Measurements from ENCODE around the gene HBP1.
"Not testable (repeated sequence)": the region's sequence is repeated elsewhere in the genome, so short reads cannot be mapped to it uniquely, and the experiment has no call there.

The HBP1 gene, protein sequence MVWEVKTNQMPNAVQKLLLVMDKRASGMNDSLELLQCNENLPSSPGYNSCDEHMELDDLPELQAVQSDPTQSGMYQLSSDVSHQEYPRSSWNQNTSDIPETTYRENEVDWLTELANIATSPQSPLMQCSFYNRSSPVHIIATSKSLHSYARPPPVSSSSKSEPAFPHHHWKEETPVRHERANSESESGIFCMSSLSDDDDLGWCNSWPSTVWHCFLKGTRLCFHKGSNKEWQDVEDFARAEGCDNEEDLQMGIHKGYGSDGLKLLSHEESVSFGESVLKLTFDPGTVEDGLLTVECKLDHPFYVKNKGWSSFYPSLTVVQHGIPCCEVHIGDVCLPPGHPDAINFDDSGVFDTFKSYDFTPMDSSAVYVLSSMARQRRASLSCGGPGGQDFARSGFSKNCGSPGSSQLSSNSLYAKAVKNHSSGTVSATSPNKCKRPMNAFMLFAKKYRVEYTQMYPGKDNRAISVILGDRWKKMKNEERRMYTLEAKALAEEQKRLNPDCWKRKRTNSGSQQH

GRCh38 chr7:107168233-107169119, at the start of gene HBP1:
TSS of gene HBP1 (plus strand) at chr7:107169003. CDS start at chr7:107179894, 10,891 bp downstream.
- FAIRE-seq (peak; percentile 99), DNase-seq (ENCODE audit: insufficient read length, low spot score) (peak; percentile 76)

GRCh38 chr7:107119376-107120105, 49.3 kb upstream of the HBP1 start:
- DNase-seq (ENCODE audit: insufficient read length, low spot score) (no peak), FAIRE-seq (no peak)

DNA sequence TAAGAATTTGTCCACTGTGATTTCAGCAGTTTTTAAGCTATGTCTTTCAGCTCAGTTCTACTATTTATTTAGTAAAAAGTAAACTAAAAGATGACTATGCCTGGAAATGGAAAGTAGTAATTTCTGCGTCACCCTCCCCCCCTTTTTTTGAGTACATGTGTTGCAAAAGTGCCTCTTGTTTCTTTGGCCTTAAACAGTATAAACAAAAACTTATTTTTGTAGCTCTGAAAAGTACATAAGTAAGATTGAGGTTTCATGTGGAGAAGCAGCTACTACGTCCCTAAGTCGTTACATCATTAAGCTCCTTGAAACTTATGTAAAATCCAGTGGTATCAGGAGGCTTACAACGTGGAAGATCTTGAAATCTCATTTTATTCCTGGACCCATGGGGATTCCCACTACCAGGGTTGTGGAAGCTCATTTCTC, 46.3 kb upstream of the HBP1 start:
- FAIRE-seq (no peak), DNase-seq (ENCODE audit: insufficient read length, low spot score) (no peak)

GRCh38 chr7:107123392-107123791, 45.4 kb upstream of the HBP1 start:
- no peak for DNase-seq (ENCODE audit: insufficient read length, low spot score)

DNA sequence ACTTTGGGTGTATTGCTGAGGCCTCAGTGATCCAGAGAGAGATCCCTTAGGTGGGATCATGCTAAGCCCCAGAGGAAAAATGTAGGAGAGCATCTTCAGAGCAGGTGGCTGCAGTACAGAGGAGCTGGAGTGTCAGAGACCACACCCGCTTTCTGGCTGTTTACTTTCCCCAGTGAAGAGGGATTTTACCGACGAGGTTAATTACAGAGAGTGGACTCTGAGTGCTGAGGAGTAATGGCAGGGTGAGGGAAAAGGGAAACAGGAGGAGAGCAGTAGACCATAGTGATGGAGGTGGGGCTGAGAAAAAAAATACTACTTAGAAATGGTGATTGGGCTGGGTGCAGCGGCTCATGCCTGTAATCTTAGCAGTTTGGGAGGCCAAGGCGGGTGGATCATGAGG, 43.3 kb upstream of the HBP1 start:
- FAIRE-seq (peak; percentile 11), DNase-seq (ENCODE audit: insufficient read length, low spot score) (no peak)

More at GRCh38 chr7:107123392-107123791, 45.4 kb upstream of the HBP1 start:
- no peak for FAIRE-seq

GRCh38 chr7:107128217-107128616, 40.6 kb upstream of the HBP1 start:
- no peak for FAIRE-seq
- no peak for DNase-seq (ENCODE audit: insufficient read length, low spot score)

DNA sequence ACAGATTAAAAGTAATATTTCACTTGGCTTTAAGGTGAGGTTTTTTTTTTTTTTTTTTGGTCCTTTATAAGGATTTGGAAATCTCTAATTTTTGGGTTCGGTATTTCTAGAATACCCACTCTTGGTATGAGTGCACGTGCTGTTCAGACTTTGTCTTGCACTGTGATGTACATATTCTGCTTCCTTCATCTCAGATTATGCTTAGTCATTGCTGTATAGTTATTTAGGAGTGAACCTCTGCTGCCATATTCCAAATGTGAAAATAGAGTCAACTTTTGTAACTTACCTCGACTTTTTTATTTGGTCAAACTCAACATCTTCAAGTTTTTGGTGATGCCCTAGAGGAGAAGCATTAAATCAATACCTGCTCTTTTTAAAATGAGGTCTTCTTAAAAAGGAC, 40.1 kb upstream of the HBP1 start:
- no peak for FAIRE-seq
- no peak for DNase-seq (ENCODE audit: insufficient read length, low spot score)

DNA sequence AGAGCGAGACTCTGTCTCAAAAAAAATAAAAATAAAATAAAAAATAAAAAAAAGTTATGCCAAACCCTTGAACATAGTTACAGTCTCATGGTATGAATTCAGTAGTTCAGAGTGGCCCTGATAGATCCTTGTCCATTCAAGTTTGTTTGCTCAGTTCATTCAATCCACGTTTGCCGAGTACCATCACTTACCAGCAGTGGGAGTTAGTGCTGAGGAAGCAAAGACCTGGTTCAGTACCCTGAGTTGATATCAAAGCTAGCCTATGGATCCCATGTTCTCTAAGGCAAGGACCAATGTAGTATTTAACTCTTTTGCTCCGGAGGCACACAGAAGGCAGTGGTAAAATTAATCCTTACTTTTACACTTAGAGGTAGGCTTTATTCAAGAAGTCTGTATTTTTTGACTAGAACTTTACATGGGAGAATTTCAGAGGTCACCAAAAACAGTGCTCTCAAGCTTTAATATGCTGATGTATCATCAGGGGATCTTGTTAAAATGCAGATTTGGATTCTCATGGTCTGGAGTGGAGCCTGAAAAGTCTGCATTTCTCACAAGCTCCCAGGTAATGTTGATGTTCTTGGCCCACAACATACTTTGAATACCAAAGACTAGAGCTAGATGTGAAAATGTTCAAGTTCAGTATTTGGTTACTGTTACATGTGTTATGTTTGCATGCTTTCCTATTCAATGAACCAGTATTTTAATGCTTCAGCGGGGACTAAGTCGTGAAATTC, 38.1 kb upstream of the HBP1 start:
- no peak for FAIRE-seq
- DNase-seq (ENCODE audit: insufficient read length, low spot score), result no peak

DNA sequence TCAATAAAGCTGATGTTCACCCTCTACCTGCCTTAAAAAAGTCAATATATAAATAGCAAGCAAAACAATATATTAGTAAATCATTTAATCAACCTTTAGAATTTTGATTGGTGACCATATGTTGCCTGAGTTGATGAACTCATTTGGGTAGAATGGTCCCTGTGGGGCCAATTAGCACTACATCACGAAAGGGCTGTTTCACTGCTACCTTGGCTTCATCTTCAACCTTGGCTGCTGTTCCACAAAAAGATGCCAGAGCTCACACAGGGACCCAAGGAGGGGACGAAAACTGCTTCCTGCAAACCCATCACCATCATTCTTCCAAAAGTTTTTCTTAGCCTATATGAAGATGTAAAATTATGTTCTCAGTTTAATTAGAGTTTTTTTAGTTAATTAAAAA, 35.4 kb upstream of the HBP1 start:
- DNase-seq (ENCODE audit: insufficient read length, low spot score), result no peak
- no peak for FAIRE-seq

- no peak for DNase-seq (ENCODE audit: insufficient read length, low spot score)
- no peak for FAIRE-seq
Observed at GRCh38 chr7:107138696-107139420, 29.9 kb upstream of the HBP1 start.

DNA sequence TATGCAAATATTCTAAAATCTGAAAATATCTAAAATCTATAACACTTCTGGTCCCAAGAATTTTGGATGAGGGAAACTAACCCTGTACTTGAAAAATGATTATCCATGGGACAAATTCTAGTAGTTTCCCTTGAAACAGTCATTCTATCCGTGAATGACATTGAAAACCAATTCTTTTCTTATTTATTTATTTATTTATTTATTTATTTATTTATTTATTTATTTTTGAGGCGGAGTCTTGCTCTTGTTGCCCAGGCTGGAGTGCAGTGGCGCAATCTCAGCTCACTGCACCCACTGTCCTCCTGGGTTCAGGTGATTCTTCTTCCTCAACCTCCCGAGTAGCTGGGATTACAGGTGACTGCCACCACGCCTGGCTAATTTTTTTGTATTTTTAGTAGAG, 24.9 kb upstream of the HBP1 start:
- not testable (repeated sequence) for FAIRE-seq

DNA sequence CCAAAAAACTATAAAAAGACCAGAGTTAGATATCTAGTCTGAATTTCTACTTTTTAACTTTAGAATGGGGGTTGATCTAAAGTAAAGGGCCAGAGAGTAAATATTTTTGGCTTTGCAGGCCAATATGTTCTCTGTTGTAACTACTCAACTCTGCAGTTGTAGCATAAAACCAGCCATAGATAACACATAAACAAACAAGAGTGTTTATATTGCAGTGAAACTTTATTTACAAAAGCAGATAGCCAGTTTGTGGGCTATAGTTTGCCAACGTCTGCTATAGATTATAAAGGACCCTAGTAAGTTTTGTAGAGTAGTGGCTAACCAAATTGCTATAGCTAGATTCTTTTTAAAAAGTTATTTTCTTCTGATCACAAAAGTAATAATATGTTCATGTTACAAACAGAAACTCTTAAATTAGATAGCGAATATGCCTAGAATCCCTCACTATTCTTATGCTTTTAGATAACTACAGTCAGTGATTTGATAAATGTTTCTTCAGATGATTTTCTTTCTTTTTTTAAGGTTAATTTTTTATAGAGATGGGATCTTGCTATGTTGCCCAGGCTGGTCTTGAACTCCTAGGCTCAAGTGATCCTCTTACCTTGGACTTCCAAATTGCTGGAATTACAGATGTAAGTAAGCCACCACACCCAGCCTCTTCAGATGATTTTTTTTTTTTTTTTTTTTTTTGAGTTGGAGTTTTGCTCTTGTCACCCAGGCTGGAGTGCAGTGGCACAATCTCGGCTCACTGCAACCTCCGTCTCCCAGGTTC, 23.6 kb upstream of the HBP1 start:
- DNase-seq (ENCODE audit: insufficient read length, low spot score) (no peak), FAIRE-seq (no peak)

More for the DNA sequence above, 24.9 kb upstream of the HBP1 start:
- not testable (repeated sequence) for DNase-seq (ENCODE audit: insufficient read length, low spot score)

- FAIRE-seq (peak; percentile 90), DNase-seq (ENCODE audit: insufficient read length, low spot score) (no peak)
Observed at GRCh38 chr7:107147464-107148393, 21.1 kb upstream of the HBP1 start.

DNA sequence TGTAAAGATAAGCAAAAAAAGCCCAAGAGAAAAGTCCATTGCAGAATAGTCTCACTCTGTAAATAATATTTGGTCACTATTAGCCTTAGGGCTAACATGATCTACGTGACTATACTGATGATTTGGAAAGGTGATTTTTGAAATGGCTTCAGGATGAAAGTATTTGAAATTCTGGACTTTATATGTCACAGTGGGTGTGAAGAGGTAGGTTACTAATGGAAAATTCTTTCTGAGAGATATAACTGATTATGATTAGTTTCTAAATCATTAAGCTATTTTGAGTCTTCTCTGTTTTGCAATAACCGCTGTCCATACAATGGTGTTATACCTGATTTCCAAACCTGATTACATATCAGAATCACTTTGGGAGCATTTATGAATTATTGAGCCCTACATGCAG, 20.1 kb upstream of the HBP1 start:
- FAIRE-seq (no peak), DNase-seq (ENCODE audit: insufficient read length, low spot score) (no peak)

GRCh38 chr7:107149863-107150262, 18.9 kb upstream of the HBP1 start:
- DNase-seq (ENCODE audit: insufficient read length, low spot score) (no peak), FAIRE-seq (no peak)

- peak; percentile 65 for FAIRE-seq
Observed at GRCh38 chr7:107150375-107151073, 18.3 kb upstream of the HBP1 start.

DNA sequence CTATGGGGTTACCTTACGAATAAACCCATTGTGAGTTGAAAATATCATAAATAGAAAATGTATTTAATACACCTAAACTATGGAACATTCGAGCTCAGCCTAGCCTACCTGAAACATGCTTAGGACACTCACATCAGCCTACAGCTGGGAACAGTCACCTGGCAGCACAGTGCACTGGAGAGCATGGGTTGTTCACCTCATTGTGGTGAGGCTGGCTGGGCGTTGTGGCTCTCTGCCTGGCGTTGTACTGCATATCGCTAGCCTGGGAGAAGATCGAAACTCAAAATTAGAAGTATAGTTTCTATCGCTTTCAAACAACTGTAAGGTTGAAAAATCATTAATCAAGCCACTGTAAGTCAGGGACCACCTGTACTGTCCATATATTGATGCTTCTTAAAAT, 17.3 kb upstream of the HBP1 start:
- FAIRE-seq (no peak), DNase-seq (ENCODE audit: insufficient read length, low spot score) (no peak)

More at GRCh38 chr7:107150375-107151073, 18.3 kb upstream of the HBP1 start:
- no peak for DNase-seq (ENCODE audit: insufficient read length, low spot score)

Measured in GM19239 (cell line).